ENCODE measurements around the gene ST3GAL2.

Gene ST3GAL2

DNA sequence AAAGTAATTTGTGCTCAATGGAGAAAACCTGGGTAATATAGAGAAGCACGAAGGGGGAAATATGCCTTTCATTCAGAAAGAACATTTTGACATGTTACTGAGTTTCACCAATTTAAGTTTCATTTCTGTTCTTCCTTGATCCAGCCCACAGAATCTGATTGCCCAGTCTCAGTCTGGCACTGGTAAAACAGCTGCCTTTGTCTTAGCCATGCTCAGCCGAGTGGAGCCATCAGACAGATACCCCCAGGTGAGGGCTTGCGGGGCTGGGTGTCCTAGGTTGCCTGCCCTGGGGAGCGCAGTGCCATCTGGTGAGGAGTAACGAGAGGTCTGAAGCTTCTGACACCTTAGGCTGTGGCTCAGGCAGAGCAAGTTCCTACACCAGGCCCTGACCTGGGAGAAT is 74.5 kb downstream of the ST3GAL2 start:
- TF ChIP-seq, protein P1, sequence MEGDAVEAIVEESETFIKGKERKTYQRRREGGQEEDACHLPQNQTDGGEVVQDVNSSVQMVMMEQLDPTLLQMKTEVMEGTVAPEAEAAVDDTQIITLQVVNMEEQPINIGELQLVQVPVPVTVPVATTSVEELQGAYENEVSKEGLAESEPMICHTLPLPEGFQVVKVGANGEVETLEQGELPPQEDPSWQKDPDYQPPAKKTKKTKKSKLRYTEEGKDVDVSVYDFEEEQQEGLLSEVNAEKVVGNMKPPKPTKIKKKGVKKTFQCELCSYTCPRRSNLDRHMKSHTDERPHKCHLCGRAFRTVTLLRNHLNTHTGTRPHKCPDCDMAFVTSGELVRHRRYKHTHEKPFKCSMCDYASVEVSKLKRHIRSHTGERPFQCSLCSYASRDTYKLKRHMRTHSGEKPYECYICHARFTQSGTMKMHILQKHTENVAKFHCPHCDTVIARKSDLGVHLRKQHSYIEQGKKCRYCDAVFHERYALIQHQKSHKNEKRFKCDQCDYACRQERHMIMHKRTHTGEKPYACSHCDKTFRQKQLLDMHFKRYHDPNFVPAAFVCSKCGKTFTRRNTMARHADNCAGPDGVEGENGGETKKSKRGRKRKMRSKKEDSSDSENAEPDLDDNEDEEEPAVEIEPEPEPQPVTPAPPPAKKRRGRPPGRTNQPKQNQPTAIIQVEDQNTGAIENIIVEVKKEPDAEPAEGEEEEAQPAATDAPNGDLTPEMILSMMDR (IDR thresholded peaks at IDR 0.05; ENCODE audit: borderline replicate concordance, extremely low read depth, low read length, poor library complexity, severe bottlenecking) = no peak
- no peak for TF ChIP-seq EZH2 (IDR thresholded peaks at IDR 0.05; ENCODE audit: borderline replicate concordance, low read depth, low read length, severe bottlenecking)
- Histone ChIP-seq H3K79me2 (ENCODE audit: insufficient read depth, low read length) (no peaks in the 10 kb centered on the region), H3K27ac (ENCODE audit: low read length) (no peak overlapping the region), H3K36me3 (ENCODE audit: insufficient read depth, low read length) (peaks cover 82% of the 10 kb centered on the region), H3K27me3 (ENCODE audit: insufficient read depth, low read length, poor library complexity) (no peaks in the 10 kb centered on the region), H2AFZ (ENCODE audit: low read depth, low read length) (no peak overlapping the region), H3K4me1 (ENCODE audit: insufficient read depth, low read length) (no peaks in the 10 kb centered on the region), H3K4me3 (ENCODE audit: low read depth in 1 of 2, low read length in 2 of 2) (no peak overlapping the region), H3K4me2 (ENCODE audit: insufficient read depth, low read length) (no peak overlapping the region), H3K9me3 (ENCODE audit: insufficient read depth, low read length, severe bottlenecking) (no peaks in the 10 kb centered on the region), H4K20me1 (ENCODE audit: insufficient read depth, low read length) (no peaks in the 10 kb centered on the region), H3K9ac (ENCODE audit: low read depth, low read length) (no peak overlapping the region)
- ATAC-seq (ENCODE audit: insufficient read depth, low read depth) (no peak), DNase-seq (no peak)

DNA sequence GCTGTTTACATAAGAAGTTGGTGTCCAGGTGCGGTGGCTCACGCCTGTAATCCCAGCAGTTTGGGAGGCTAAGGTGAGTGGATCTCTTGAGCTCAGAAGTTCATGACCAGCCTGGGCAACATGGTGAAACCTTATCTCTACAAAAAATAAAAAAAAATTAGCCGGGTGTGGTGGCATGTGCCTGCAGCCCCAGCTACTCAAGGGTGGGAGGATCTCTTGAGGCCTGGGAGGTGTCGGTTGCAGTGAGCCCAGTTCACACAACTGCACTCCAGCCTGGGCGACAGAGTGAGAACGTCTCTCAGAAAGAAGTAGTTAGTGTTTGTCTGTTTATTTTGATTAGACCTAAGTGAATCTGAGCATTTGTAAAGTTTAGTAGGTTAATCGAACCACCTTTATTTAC is 79.3 kb downstream of the ST3GAL2 start:
- no peaks in the 10 kb centered on the region for H3K9me3 ChIP-seq (ENCODE audit: insufficient read depth, low read length, severe bottlenecking)
- H3K27me3 ChIP-seq (ENCODE audit: insufficient read depth, low read length, poor library complexity) = no peaks in the 10 kb centered on the region
- H3K4me1 ChIP-seq (ENCODE audit: insufficient read depth, low read length) = no peaks in the 10 kb centered on the region
- no peak overlapping the region for H3K27ac ChIP-seq (ENCODE audit: low read length)
- H4K20me1 ChIP-seq (ENCODE audit: insufficient read depth, low read length) = no peaks in the 10 kb centered on the region
- no peak overlapping the region for H3K4me2 ChIP-seq (ENCODE audit: insufficient read depth, low read length)
- no peak overlapping the region for H3K4me3 ChIP-seq (ENCODE audit: low read depth in 1 of 2, low read length in 2 of 2)
- H2AFZ ChIP-seq (ENCODE audit: low read depth, low read length) = no peak overlapping the region
- H3K36me3 ChIP-seq (ENCODE audit: insufficient read depth, low read length) = peaks cover 89% of the 10 kb centered on the region
- H3K9ac ChIP-seq (ENCODE audit: low read depth, low read length) = no peak overlapping the region
- H3K79me2 ChIP-seq (ENCODE audit: insufficient read depth, low read length) = 0 out of 2 replicates have a peak, but pooled peaks cover 2% of the 10 kb centered on the region
- no peak for DNase-seq
- TF ChIP-seq, protein P1 (IDR thresholded peaks at IDR 0.05; ENCODE audit: borderline replicate concordance, extremely low read depth, low read length, poor library complexity, severe bottlenecking) = no peak
- TF ChIP-seq EZH2 (IDR thresholded peaks at IDR 0.05; ENCODE audit: borderline replicate concordance, low read depth, low read length, severe bottlenecking) = no peak
- ATAC-seq (ENCODE audit: insufficient read depth, low read depth) = no peak

DNA sequence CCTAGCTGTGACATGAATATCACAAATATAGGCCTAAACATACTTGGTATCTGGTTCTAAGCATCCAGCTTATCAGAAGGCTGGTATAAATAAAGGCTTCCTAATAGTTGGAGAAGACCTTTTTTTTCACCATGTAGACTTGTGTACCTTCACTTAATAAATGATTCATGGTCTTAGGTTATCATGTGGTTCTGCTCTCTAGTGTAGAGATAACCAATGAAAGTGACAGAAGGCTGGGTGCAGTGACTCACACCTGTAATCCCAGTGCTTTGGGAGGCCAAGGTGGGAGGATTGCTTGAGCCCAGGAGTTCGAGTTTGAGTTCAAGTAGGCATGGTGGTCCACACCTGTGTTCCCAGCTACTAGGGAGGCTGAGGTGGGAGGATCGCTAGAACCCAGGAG is 89.1 kb downstream of the ST3GAL2 start:
- TF ChIP-seq, protein P1 (IDR thresholded peaks at IDR 0.05; ENCODE audit: borderline replicate concordance, extremely low read depth, low read length, poor library complexity, severe bottlenecking) = no peak
- TF ChIP-seq EZH2 (IDR thresholded peaks at IDR 0.05; ENCODE audit: borderline replicate concordance, low read depth, low read length, severe bottlenecking) = no peak
- Histone ChIP-seq H3K27me3 (ENCODE audit: insufficient read depth, low read length, poor library complexity) (no peaks in the 10 kb centered on the region), H3K9me3 (ENCODE audit: insufficient read depth, low read length, severe bottlenecking) (no peaks in the 10 kb centered on the region), H4K20me1 (ENCODE audit: insufficient read depth, low read length) (no peaks in the 10 kb centered on the region), H3K79me2 (ENCODE audit: insufficient read depth, low read length) (peaks cover 66% of the 10 kb centered on the region), H3K36me3 (ENCODE audit: insufficient read depth, low read length) (peaks cover 30% of the 10 kb centered on the region), H3K4me3 (ENCODE audit: low read depth in 1 of 2, low read length in 2 of 2) (no peak overlapping the region), H2AFZ (ENCODE audit: low read depth, low read length) (no peak overlapping the region), H3K9ac (ENCODE audit: low read depth, low read length) (no peak overlapping the region), H3K27ac (ENCODE audit: low read length) (no peak overlapping the region), H3K4me2 (ENCODE audit: insufficient read depth, low read length) (no peak overlapping the region), H3K4me1 (ENCODE audit: insufficient read depth, low read length) (peaks cover 30% of the 10 kb centered on the region)
- DNase-seq (no peak), ATAC-seq (ENCODE audit: insufficient read depth, low read depth) (no peak)

DNA sequence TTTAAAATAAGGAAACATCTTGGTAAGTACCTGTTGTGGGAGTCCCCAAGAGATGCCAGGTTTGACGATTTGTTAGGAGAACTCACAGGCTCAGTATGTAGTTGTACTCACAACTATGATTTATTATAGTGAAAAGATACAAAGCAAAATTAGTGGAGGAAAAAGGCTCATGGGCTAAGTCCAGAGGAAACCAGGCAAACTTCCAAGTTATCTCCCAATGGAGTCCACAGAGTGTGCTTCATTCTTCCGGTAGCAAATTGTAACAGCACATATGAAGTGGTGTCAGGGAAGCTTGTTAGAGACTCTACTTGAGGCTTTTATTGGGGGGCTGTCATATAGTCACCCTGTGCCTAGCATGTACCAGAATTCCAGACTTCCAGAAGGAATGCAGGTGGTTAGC is 89.9 kb downstream of the ST3GAL2 start:
- ATAC-seq (ENCODE audit: insufficient read depth, low read depth) (no peak), DNase-seq (no peak)
- no peaks in the 10 kb centered on the region for H3K9me3 ChIP-seq (ENCODE audit: insufficient read depth, low read length, severe bottlenecking)
- H3K9ac ChIP-seq (ENCODE audit: low read depth, low read length) = no peak overlapping the region
- no peaks in the 10 kb centered on the region for H4K20me1 ChIP-seq (ENCODE audit: insufficient read depth, low read length)
- no peak overlapping the region for H3K4me2 ChIP-seq (ENCODE audit: insufficient read depth, low read length)
- H3K36me3 ChIP-seq (ENCODE audit: insufficient read depth, low read length) = peaks cover 24% of the 10 kb centered on the region
- H3K4me3 ChIP-seq (ENCODE audit: low read depth in 1 of 2, low read length in 2 of 2) = no peak overlapping the region
- no peak overlapping the region for H2AFZ ChIP-seq (ENCODE audit: low read depth, low read length)
- peaks cover 30% of the 10 kb centered on the region for H3K4me1 ChIP-seq (ENCODE audit: insufficient read depth, low read length)
- peaks cover 63% of the 10 kb centered on the region for H3K79me2 ChIP-seq (ENCODE audit: insufficient read depth, low read length)
- H3K27ac ChIP-seq (ENCODE audit: low read length) = no peak overlapping the region
- no peaks in the 10 kb centered on the region for H3K27me3 ChIP-seq (ENCODE audit: insufficient read depth, low read length, poor library complexity)
- TF ChIP-seq EZH2 (IDR thresholded peaks at IDR 0.05; ENCODE audit: borderline replicate concordance, low read depth, low read length, severe bottlenecking) = no peak
- TF ChIP-seq, protein P1 (IDR thresholded peaks at IDR 0.05; ENCODE audit: borderline replicate concordance, extremely low read depth, low read length, poor library complexity, severe bottlenecking) = no peak

All from DND-41 (cell line).